ENCODE data around the gene COX19.

The COX19 gene

GRCh38 chr7:919114-919442, 56.3 kb downstream of the COX19 start:
- TF ChIP-seq CTCF (IDR thresholded peaks at IDR 0.05; ENCODE audit: control insufficient read depth, insufficient read depth, low read depth, low read length, missing control alignments), result no peak
- H3K4me3 ChIP-seq (ENCODE audit: control insufficient read depth, low read depth, low read length), result no peak overlapping the region
- no peak for DNase-seq (ENCODE audit: low read depth)

- H3K4me3 ChIP-seq (ENCODE audit: control insufficient read depth, low read depth, low read length), result no peak overlapping the region
- DNase-seq (ENCODE audit: low read depth), result no peak
- no peak for TF ChIP-seq CTCF (IDR thresholded peaks at IDR 0.05; ENCODE audit: control insufficient read depth, insufficient read depth, low read depth, low read length, missing control alignments)
Observed at GRCh38 chr7:918441-919113, 56.8 kb downstream of the COX19 start.

- TF ChIP-seq CTCF (IDR thresholded peaks at IDR 0.05; ENCODE audit: control insufficient read depth, insufficient read depth, low read depth, low read length, missing control alignments), result no peak
- H3K4me3 ChIP-seq (ENCODE audit: control insufficient read depth, low read depth, low read length), result no peak overlapping the region
- DNase-seq (ENCODE audit: low read depth), result no peak
Observed at GRCh38 chr7:918118-918425, 57.3 kb downstream of the COX19 start.

- no peak overlapping the region for H3K4me3 ChIP-seq (ENCODE audit: control insufficient read depth, low read depth, low read length)
- TF ChIP-seq CTCF (IDR thresholded peaks at IDR 0.05; ENCODE audit: control insufficient read depth, insufficient read depth, low read depth, low read length, missing control alignments), result no peak
- no peak for DNase-seq (ENCODE audit: low read depth)
Observed at GRCh38 chr7:917255-918117, 57.9 kb downstream of the COX19 start.

- DNase-seq (ENCODE audit: low read depth), result no peak
- no peak overlapping the region for H3K4me3 ChIP-seq (ENCODE audit: control insufficient read depth, low read depth, low read length)
- no peak for TF ChIP-seq CTCF (IDR thresholded peaks at IDR 0.05; ENCODE audit: control insufficient read depth, insufficient read depth, low read depth, low read length, missing control alignments)
Observed at GRCh38 chr7:916291-916941, 58.9 kb downstream of the COX19 start.

Data from AG09309 (cell line).